Measurements from ENCODE around the gene IQCC. TPM values are rescaled to one million over a fixed set of nuclear protein-coding genes. Genes with fewer than 3 reads are reported as not detected.

IQCC gene
- polyA plus RNA-seq, 1 donor from 2014 or later, result 7.5 TPM

- Histone ChIP-seq H3K4me3 (ENCODE audit: low read length) (no peak overlapping the region), H3K9me2 (ENCODE audit: insufficient read depth, low read length) (no peaks in the 10 kb centered on the region), H3K36me3 (ENCODE audit: insufficient read depth, low read length) (peaks cover 5% of the 10 kb centered on the region), H3K9me3 (ENCODE audit: low read length) (no peaks in the 10 kb centered on the region), H3K9ac (ENCODE audit: low read length) (no peak overlapping the region), H3K79me2 (replicated peaks; ENCODE audit: insufficient read depth, low read length) (peaks cover 4% of the 10 kb centered on the region), H3K4me2 (ENCODE audit: low read length) (no peak overlapping the region), H3K27ac (ENCODE audit: low read length) (no peak overlapping the region), H3K27me3 (ENCODE audit: insufficient read depth, low read depth, low read length) (no peaks in the 10 kb centered on the region), H3F3A (ENCODE audit: insufficient read depth, low read length, poor library complexity, severe bottlenecking) (no peaks in the 10 kb centered on the region), H4K20me1 (ENCODE audit: insufficient read depth) (no peaks in the 10 kb centered on the region), H2AFZ (ENCODE audit: low read depth, low read length) (no peak overlapping the region)
- TF ChIP-seq MXI1 (conservative IDR thresholded peaks at IDR 0.05; ENCODE audit: poor library complexity, severe bottlenecking) (no peak), EZH2 (IDR thresholded peaks at IDR 0.05; ENCODE audit: borderline replicate concordance, insufficient read depth, low read length, poor library complexity, severe bottlenecking) (no peak), TAF1 (IDR thresholded peaks at IDR 0.05; ENCODE audit: low read depth) (no peak), SMC3 (conservative IDR thresholded peaks at IDR 0.05; ENCODE audit: poor library complexity) (peak; percentile 61), EP300 (conservative IDR thresholded peaks at IDR 0.05; ENCODE audit: poor library complexity, severe bottlenecking) (no peak), REST (IDR thresholded peaks at IDR 0.05; ENCODE audit: borderline replicate concordance) (no peak), RAD21 (conservative IDR thresholded peaks at IDR 0.05) (peak; percentile 67), POLR2AphosphoS5 (IDR thresholded peaks at IDR 0.05) (no peak)
- TF ChIP-seq, protein P1, sequence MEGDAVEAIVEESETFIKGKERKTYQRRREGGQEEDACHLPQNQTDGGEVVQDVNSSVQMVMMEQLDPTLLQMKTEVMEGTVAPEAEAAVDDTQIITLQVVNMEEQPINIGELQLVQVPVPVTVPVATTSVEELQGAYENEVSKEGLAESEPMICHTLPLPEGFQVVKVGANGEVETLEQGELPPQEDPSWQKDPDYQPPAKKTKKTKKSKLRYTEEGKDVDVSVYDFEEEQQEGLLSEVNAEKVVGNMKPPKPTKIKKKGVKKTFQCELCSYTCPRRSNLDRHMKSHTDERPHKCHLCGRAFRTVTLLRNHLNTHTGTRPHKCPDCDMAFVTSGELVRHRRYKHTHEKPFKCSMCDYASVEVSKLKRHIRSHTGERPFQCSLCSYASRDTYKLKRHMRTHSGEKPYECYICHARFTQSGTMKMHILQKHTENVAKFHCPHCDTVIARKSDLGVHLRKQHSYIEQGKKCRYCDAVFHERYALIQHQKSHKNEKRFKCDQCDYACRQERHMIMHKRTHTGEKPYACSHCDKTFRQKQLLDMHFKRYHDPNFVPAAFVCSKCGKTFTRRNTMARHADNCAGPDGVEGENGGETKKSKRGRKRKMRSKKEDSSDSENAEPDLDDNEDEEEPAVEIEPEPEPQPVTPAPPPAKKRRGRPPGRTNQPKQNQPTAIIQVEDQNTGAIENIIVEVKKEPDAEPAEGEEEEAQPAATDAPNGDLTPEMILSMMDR (IDR thresholded peaks at IDR 0.05; ENCODE audit: poor library complexity, severe bottlenecking), result peak; percentile 73
Observed at GRCh38 chr1:32215629-32216480, 10.4 kb downstream of the IQCC start.

GRCh38 chr1:32216566-32216965 is 11.1 kb downstream of the IQCC start:
- H3K79me2 ChIP-seq (replicated peaks; ENCODE audit: insufficient read depth, low read length), result peaks cover 12% of the 10 kb centered on the region
- H3K27me3 ChIP-seq (ENCODE audit: insufficient read depth, low read depth, low read length), result no peaks in the 10 kb centered on the region
- H3K4me2 ChIP-seq (ENCODE audit: low read length), result no peak overlapping the region
- peaks cover 5% of the 10 kb centered on the region for H3K36me3 ChIP-seq (ENCODE audit: insufficient read depth, low read length)
- H3K9me2 ChIP-seq (ENCODE audit: insufficient read depth, low read length), result no peaks in the 10 kb centered on the region
- H3K4me3 ChIP-seq (ENCODE audit: low read length), result no peak overlapping the region
- no peaks in the 10 kb centered on the region for H3K9me3 ChIP-seq (ENCODE audit: low read length)
- no peak overlapping the region for H3K27ac ChIP-seq (ENCODE audit: low read length)
- no peaks in the 10 kb centered on the region for H4K20me1 ChIP-seq (ENCODE audit: insufficient read depth)
- no peaks in the 10 kb centered on the region for H3F3A ChIP-seq (ENCODE audit: insufficient read depth, low read length, poor library complexity, severe bottlenecking)
- no peak overlapping the region for H3K9ac ChIP-seq (ENCODE audit: low read length)
- no peak for TF ChIP-seq REST (IDR thresholded peaks at IDR 0.05; ENCODE audit: borderline replicate concordance)
- no peak for TF ChIP-seq RAD21 (conservative IDR thresholded peaks at IDR 0.05)
- TF ChIP-seq POLR2AphosphoS5 (IDR thresholded peaks at IDR 0.05), result no peak
- TF ChIP-seq, protein P1 (IDR thresholded peaks at IDR 0.05; ENCODE audit: poor library complexity, severe bottlenecking), result no peak
- TF ChIP-seq TAF1 (IDR thresholded peaks at IDR 0.05; ENCODE audit: low read depth), result no peak
- no peak for TF ChIP-seq EP300 (conservative IDR thresholded peaks at IDR 0.05; ENCODE audit: poor library complexity, severe bottlenecking)
- H2AFZ ChIP-seq (ENCODE audit: low read depth, low read length), result no peak overlapping the region
